NB4 (cell line): ENCODE data around the gene OXCT2.

Experiments
- CTCF ChIP-seq: IDR thresholded peaks from one replicate; pipeline ENCODE4 v1.5.1; 2012; ENCODE audit warnings: low read depth, low read length
- MYC ChIP-seq: IDR thresholded peaks from 2 replicates; pipeline ENCODE4 v1.6.1; 2011; ENCODE audit warnings: low read depth, low read length
- POLR2A ChIP-seq: IDR thresholded peaks from 2 replicates; pipeline ENCODE4 v1.6.1; 2011; ENCODE audit warnings: mild to moderate bottlenecking; ENCODE audit not compliant: insufficient read length; ENCODE audit errors: extremely low read depth

- no peak for TF ChIP-seq CTCF
- no peak for TF ChIP-seq POLR2A
- no peak for TF ChIP-seq MYC
Measured at GRCh38 chr1:39787468-39787867, 16.3 kb upstream of the OXCT2 start.
